HG03378 (cell line): ENCODE results near the gene ARL5B.
A peak's percentile ranks its signal among the peaks of the same experiment; 100 is the strongest.

Experiments
- ATAC-seq: cut with Tn5 transposase; IDR thresholded peaks from one replicate; pipeline ENCODE4 v1.9.1; 2021; ENCODE audit warnings: mild to moderate bottlenecking, moderate library complexity; ENCODE audit not compliant: unreplicated experiment

Gene ARL5B

GRCh38 chr10:18658271-18659124 lies 733 bp upstream of the ARL5B start:
- peak; percentile 22 for ATAC-seq

- ATAC-seq = peak; percentile 26
Measured at GRCh38 chr10:18659819-18660535, 746 bp downstream of the ARL5B start.

GRCh38 chr10:18660816-18661431 lies 1.7 kb downstream of the ARL5B start:
- no peak for ATAC-seq

- ATAC-seq = no peak
Measured at GRCh38 chr10:18664841-18665478, 5.7 kb downstream of the ARL5B start.

- ATAC-seq = no peak
Measured at GRCh38 chr10:18665815-18666558, 6.8 kb downstream of the ARL5B start.

- no peak for ATAC-seq
Measured at GRCh38 chr10:18666810-18667209, 7.6 kb downstream of the ARL5B start.

GRCh38 chr10:18668026-18668425 lies 8.8 kb downstream of the ARL5B start:
- ATAC-seq = no peak

- no peak for ATAC-seq
Measured at GRCh38 chr10:18675086-18675801, 16.0 kb downstream of the ARL5B start.

- no peak for ATAC-seq
Measured at GRCh38 chr10:18680754-18681153, 21.5 kb downstream of the ARL5B start.

GRCh38 chr10:18681366-18681765 lies 22.1 kb downstream of the ARL5B start:
- ATAC-seq = no peak

- ATAC-seq = no peak
Measured at GRCh38 chr10:18681971-18682411, 22.8 kb downstream of the ARL5B start.

- no peak for ATAC-seq
Measured at GRCh38 chr10:18683427-18683826, 24.2 kb downstream of the ARL5B start.

- ATAC-seq = no peak
Measured at GRCh38 chr10:18684416-18684815, 25.2 kb downstream of the ARL5B start.

- no peak for ATAC-seq
Measured at GRCh38 chr10:18684953-18685352, 25.7 kb downstream of the ARL5B start.

GRCh38 chr10:18685555-18685954 lies 26.3 kb downstream of the ARL5B start:
- ATAC-seq = no peak

- ATAC-seq = no peak
Measured at GRCh38 chr10:18687195-18687594, 28.0 kb downstream of the ARL5B start.

- no peak for ATAC-seq
Measured at GRCh38 chr10:18687706-18688105, 28.5 kb downstream of the ARL5B start.

- no peak for ATAC-seq
Measured at GRCh38 chr10:18689498-18689897, 30.3 kb downstream of the ARL5B start.

- ATAC-seq = no peak
Measured at GRCh38 chr10:18690541-18690940, 31.3 kb downstream of the ARL5B start.
